HCT116 (cell line): ENCODE data around the gene CORT. TPM values are rescaled to one million over a fixed set of nuclear protein-coding genes. Genes with fewer than 3 reads are reported as not detected.

Experiments used
- CEBPB ChIP-seq: IDR thresholded peaks from 2 replicates; pipeline ENCODE4 v1.6.1; 2012; ENCODE audit warnings: low read depth
- ELF1 ChIP-seq: IDR thresholded peaks from 2 replicates; pipeline ENCODE4 v1.6.1; 2012; ENCODE audit warnings: low read depth, borderline replicate concordance
- FOSL1 ChIP-seq: IDR thresholded peaks from 2 replicates; pipeline ENCODE4 v1.6.1; 2012; ENCODE audit warnings: low read depth
- JUND ChIP-seq: IDR thresholded peaks from 2 replicates; pipeline ENCODE4 v1.6.1; 2012
- POLR2A ChIP-seq: IDR thresholded peaks from 2 replicates; pipeline ENCODE4 v1.7.0; 2011; ENCODE audit warnings: borderline replicate concordance; ENCODE audit not compliant: insufficient read depth, insufficient read length; ENCODE audit errors: extremely low read depth
- SP1 ChIP-seq: IDR thresholded peaks from 2 replicates; pipeline ENCODE4 v1.6.1; 2012; ENCODE audit warnings: low read depth
- SRF ChIP-seq: IDR thresholded peaks from 2 replicates; pipeline ENCODE4 v1.6.1; 2012; ENCODE audit warnings: low read depth
- total RNA-seq: library from RNA; stranded (reverse); gene quantifications from one replicate; pipeline ENCODE4 v1.2.1, GENCODE V29; 2021; ENCODE audit not compliant: unreplicated experiment
- TF ChIP-seq, protein P1 (sequence below): IDR thresholded peaks from 2 replicates; pipeline ENCODE4 v1.6.1; 2012; ENCODE audit warnings: low read depth
- TF ChIP-seq, protein P2 (sequence below), 3 experiments: fragments of 200-600 bp in 1 of 3; sonication (generic) in 1 of 3; IDR thresholded peaks in 2 of 3; conservative IDR thresholded peaks in 1 of 3; 2 replicates each; pipeline ENCODE4 v1.5.1; 2012 to 2017; ENCODE audit warnings: low read depth in 2 of 3, low read length in 2 of 3, antibody characterized with exemption in 1 of 3, borderline replicate concordance in 1 of 3, control low read depth in 1 of 3, mild to moderate bottlenecking in 1 of 3, mixed read lengths in 1 of 3, mixed run types in 1 of 3, moderate library complexity in 1 of 3; ENCODE audit not compliant: insufficient read depth in 1 of 3

The CORT gene
- total RNA-seq, 1 experiment from 2014 or later = 0.84 TPM

DNA sequence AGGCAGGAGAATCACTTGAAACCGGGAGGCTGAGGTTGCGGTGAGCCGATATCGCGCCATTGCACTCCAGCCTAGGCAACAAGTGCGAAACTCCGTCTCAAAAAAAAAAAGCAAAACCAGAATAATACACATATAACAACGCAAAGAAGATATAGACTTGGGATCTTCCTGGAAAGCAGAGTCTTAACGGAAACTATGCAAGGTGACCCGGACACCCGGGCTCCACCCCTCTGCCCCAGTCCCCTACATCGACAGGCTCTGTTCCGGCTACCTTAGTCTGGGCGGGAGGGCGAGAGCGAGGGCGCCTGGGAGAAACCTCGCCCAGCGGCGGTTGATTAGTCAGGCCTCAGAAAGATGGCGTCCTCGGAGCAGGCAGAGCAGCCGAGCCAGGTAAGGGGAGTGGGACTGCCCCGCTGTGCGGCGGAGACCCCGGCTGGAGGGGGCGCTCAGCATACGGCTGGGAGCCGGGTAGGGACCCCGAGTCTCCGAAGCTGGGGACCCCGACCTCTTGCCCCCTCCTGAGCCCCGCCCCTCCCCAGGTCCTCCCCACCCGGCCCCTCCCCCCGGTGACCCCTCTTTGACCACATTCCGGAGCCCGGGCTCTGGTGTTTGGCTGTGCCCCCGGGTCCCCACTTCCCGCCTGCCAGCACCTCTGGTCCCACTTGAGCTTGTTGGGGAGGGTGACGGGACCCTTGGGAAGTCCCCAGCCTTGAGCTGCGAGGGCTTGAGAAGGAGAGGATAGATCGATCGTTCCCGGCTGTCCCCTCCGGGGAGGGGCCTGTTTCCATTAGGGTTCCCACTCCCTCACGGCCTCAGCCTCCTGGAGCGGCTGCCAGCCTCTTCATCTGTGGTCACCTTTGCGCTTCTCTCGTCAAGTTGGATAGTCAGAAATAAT, 25.0 kb downstream of the CORT start, which contains the start of gene PEX14 (continued):
- TF ChIP-seq, protein P1, sequence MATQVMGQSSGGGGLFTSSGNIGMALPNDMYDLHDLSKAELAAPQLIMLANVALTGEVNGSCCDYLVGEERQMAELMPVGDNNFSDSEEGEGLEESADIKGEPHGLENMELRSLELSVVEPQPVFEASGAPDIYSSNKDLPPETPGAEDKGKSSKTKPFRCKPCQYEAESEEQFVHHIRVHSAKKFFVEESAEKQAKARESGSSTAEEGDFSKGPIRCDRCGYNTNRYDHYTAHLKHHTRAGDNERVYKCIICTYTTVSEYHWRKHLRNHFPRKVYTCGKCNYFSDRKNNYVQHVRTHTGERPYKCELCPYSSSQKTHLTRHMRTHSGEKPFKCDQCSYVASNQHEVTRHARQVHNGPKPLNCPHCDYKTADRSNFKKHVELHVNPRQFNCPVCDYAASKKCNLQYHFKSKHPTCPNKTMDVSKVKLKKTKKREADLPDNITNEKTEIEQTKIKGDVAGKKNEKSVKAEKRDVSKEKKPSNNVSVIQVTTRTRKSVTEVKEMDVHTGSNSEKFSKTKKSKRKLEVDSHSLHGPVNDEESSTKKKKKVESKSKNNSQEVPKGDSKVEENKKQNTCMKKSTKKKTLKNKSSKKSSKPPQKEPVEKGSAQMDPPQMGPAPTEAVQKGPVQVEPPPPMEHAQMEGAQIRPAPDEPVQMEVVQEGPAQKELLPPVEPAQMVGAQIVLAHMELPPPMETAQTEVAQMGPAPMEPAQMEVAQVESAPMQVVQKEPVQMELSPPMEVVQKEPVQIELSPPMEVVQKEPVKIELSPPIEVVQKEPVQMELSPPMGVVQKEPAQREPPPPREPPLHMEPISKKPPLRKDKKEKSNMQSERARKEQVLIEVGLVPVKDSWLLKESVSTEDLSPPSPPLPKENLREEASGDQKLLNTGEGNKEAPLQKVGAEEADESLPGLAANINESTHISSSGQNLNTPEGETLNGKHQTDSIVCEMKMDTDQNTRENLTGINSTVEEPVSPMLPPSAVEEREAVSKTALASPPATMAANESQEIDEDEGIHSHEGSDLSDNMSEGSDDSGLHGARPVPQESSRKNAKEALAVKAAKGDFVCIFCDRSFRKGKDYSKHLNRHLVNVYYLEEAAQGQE = no peak
- TF ChIP-seq SRF = peak; percentile 97
- no peak; the same call in 1 of the 2 replicates for TF ChIP-seq ELF1
- TF ChIP-seq POLR2A = peak; percentile 46
- no peak for TF ChIP-seq CEBPB
- no peak for TF ChIP-seq JUND
- peak; percentile 88 for TF ChIP-seq SP1
- no peak for TF ChIP-seq FOSL1
- TF ChIP-seq, protein P2, sequence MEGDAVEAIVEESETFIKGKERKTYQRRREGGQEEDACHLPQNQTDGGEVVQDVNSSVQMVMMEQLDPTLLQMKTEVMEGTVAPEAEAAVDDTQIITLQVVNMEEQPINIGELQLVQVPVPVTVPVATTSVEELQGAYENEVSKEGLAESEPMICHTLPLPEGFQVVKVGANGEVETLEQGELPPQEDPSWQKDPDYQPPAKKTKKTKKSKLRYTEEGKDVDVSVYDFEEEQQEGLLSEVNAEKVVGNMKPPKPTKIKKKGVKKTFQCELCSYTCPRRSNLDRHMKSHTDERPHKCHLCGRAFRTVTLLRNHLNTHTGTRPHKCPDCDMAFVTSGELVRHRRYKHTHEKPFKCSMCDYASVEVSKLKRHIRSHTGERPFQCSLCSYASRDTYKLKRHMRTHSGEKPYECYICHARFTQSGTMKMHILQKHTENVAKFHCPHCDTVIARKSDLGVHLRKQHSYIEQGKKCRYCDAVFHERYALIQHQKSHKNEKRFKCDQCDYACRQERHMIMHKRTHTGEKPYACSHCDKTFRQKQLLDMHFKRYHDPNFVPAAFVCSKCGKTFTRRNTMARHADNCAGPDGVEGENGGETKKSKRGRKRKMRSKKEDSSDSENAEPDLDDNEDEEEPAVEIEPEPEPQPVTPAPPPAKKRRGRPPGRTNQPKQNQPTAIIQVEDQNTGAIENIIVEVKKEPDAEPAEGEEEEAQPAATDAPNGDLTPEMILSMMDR (IDR thresholded peaks at IDR 0.05 in 2 of 3, conservative IDR thresholded peaks at IDR 0.05 in 1 of 3; ENCODE audit: borderline replicate concordance in 1 of 3, insufficient read depth in 1 of 3, low read depth in 2 of 3, low read length in 2 of 3) = no peak
